NCI-H774 (cell line): Measurements from ENCODE around the gene TASP1.
"Not testable (repeated sequence)": the region's sequence is repeated elsewhere in the genome, so short reads cannot be mapped to it uniquely, and the experiment has no call there.

Experiments used
- DNase-seq: peaks from one replicate; lab custom pipeline; 2025; lab: John Stamatoyannopoulos, UW

TASP1 gene

GRCh38 chr20:13648291-13649228, 9.8 kb upstream of the TASP1 start:
- DNase-seq, result no peak

GRCh38 chr20:13644010-13644409, 5.3 kb upstream of the TASP1 start:
- peak; percentile 63 for DNase-seq

GRCh38 chr20:13639150-13639497, 392 bp upstream of the TASP1 start:
- no peak for DNase-seq

- no peak for DNase-seq
Measured at GRCh38 chr20:13638162-13638495, 603 bp downstream of the TASP1 start.

- no peak for DNase-seq
Measured at GRCh38 chr20:13632431-13632830, 6.3 kb downstream of the TASP1 start.

GRCh38 chr20:13627525-13627924, 11.2 kb downstream of the TASP1 start:
- DNase-seq, result not testable (repeated sequence)

- DNase-seq, result no peak
Measured at GRCh38 chr20:13626724-13627123, 12.0 kb downstream of the TASP1 start.

GRCh38 chr20:13625304-13625979, 13.3 kb downstream of the TASP1 start:
- DNase-seq, result no peak

- not testable (repeated sequence) for DNase-seq
Measured at GRCh38 chr20:13619415-13619814, 19.3 kb downstream of the TASP1 start.

- DNase-seq, result not testable (repeated sequence)
Measured at GRCh38 chr20:13618456-13618855, 20.3 kb downstream of the TASP1 start.

GRCh38 chr20:13617585-13617984, 21.1 kb downstream of the TASP1 start:
- DNase-seq, result not testable (repeated sequence)

GRCh38 chr20:13616713-13617112, 22.0 kb downstream of the TASP1 start:
- DNase-seq, result not testable (repeated sequence)

GRCh38 chr20:13613917-13614316, 24.8 kb downstream of the TASP1 start:
- no peak for DNase-seq

- no peak for DNase-seq
Measured at GRCh38 chr20:13611611-13612125, 27.1 kb downstream of the TASP1 start.

- DNase-seq, result no peak
Measured at GRCh38 chr20:13610184-13610583, 28.5 kb downstream of the TASP1 start.

GRCh38 chr20:13608066-13608465, 30.7 kb downstream of the TASP1 start:
- DNase-seq, result no peak

GRCh38 chr20:13593423-13593822, 45.3 kb downstream of the TASP1 start:
- not testable (repeated sequence) for DNase-seq

- DNase-seq, result no peak
Measured at GRCh38 chr20:13588049-13588448, 50.7 kb downstream of the TASP1 start.

GRCh38 chr20:13587370-13587769, 51.4 kb downstream of the TASP1 start:
- no peak for DNase-seq

GRCh38 chr20:13586133-13586532, 52.6 kb downstream of the TASP1 start:
- no peak for DNase-seq

- DNase-seq, result no peak
Measured at GRCh38 chr20:13581451-13581850, 57.3 kb downstream of the TASP1 start.

- DNase-seq, result no peak
Measured at GRCh38 chr20:13580707-13581106, 58.0 kb downstream of the TASP1 start.

- no peak for DNase-seq
Measured at GRCh38 chr20:13574071-13574470, 64.7 kb downstream of the TASP1 start.
